Effector memory CD4-positive, alpha-beta T cell (primary cell): Measurements from ENCODE around the gene HOXA9.

Source experiments
- DNase-seq, 3 donors: peaks; one replicate each; pipeline ENCODE4 v3.0.0-alpha.2; 2020
- H3K27ac ChIP-seq: 2 replicates; pipeline ENCODE4 v1.7.0; 2013; ENCODE audit warnings: mild to moderate bottlenecking, low read length, moderate library complexity; ENCODE audit not compliant: insufficient read depth, poor library complexity, severe bottlenecking
- H3K27me3 ChIP-seq: replicated peaks from 2 replicates; pipeline ENCODE4 v1.7.0; 2013; ENCODE audit warnings: mild to moderate bottlenecking, low read length; ENCODE audit not compliant: insufficient read depth, control insufficient read depth, poor library complexity, severe bottlenecking
- H3K36me3 ChIP-seq: 2 replicates; pipeline ENCODE4 v1.7.0; 2013; ENCODE audit warnings: mild to moderate bottlenecking, low read length, moderate library complexity; ENCODE audit not compliant: control insufficient read depth, insufficient read depth
- H3K4me1 ChIP-seq: 2 replicates; pipeline ENCODE4 v1.7.0; 2013; ENCODE audit warnings: low read length, mild to moderate bottlenecking; ENCODE audit not compliant: control insufficient read depth, insufficient read depth, poor library complexity, severe bottlenecking
- H3K4me3 ChIP-seq: 2 replicates; pipeline ENCODE4 v1.7.0; 2013; ENCODE audit warnings: low read length, low read depth, mild to moderate bottlenecking; ENCODE audit not compliant: insufficient read depth, poor library complexity, severe bottlenecking
- H3K9me3 ChIP-seq: 2 replicates; pipeline ENCODE4 v1.7.0; 2013; ENCODE audit warnings: mild to moderate bottlenecking, low read length, moderate library complexity; ENCODE audit not compliant: control insufficient read depth

The HOXA9 gene

GRCh38 chr7:27200761-27201579, 35.6 kb upstream of the HOXA9 start:
- Histone ChIP-seq H3K4me3 (no peak overlapping the region), H3K36me3 (no peaks in the 10 kb centered on the region), H3K27me3 (peaks cover 83% of the 10 kb centered on the region), H3K9me3 (no peaks in the 10 kb centered on the region), H3K27ac (no peak overlapping the region), H3K4me1 (peaks cover 35% of the 10 kb centered on the region)
- DNase-seq, result no peak

DNA sequence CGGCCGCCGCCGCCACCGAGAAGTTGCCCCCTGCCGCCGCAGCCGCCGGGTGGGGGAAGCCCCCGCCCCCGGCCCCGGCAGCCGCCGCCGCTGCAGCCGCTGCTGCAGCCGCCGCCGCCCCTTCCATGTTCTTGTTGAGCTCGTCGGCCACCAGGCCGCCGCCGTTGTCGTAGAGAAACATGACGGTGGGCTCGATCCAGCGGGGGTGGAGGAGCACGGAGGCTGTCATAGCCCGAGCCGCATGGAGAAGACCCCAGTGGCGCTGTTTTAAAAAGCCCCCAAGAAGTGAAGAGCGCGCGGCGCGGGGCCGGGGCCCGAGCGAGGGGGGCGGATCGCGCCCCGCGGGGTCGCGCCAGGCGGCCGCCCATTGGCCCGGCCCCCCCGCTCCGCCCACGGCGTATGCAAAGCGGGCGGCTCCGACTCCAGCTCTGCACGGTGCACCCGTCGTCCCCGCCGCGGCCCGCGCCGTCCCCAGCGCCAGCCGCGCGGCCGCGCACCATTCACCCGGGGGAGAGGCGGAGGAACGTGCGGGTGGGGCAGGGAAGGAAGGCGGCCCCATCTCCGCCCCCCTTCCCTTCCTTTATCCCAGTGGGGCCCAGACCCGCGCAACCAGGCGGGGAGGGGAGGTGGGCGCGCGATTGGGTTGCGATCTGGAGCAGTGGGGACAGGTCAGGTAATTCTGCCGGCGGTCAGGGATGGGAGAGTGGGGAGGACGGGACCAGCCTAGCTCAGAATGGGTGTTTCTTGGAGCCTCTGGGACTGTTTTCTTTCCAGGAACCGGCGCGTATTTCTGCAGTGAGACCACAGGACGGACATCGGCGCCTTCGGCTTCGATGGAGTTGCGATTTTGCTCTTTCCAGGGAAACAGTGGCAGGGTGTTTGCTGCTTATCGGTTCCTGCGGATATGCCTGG, 34.8 kb upstream of the HOXA9 start, which contains the start of gene HOXA13:
TSS of gene HOXA13 (minus strand) at position 243 of the 912 bp plus-strand sequence. CDS start at position 229, 14 bp downstream.
- Histone ChIP-seq H3K4me3 (peak within 1 kb of the TSS; percentile 20), H3K27me3 (peaks cover 80% of the 10 kb centered on the region), H3K36me3 (no peaks in the 10 kb centered on the region), H3K4me1 (peaks cover 28% of the 10 kb centered on the region), H3K9me3 (no peaks in the 10 kb centered on the region), H3K27ac (no peak within 1 kb of the TSS)
- DNase-seq, result no peak

- no peaks in the 10 kb centered on the region for H3K9me3 ChIP-seq
- no peak for DNase-seq
- peaks cover 24% of the 10 kb centered on the region for H3K4me1 ChIP-seq
- peak overlapping the region; percentile 17 for H3K4me3 ChIP-seq
- no peaks in the 10 kb centered on the region for H3K36me3 ChIP-seq
- no peak overlapping the region for H3K27ac ChIP-seq
- peaks cover 70% of the 10 kb centered on the region for H3K27me3 ChIP-seq
Measured at GRCh38 chr7:27198871-27199801, 33.8 kb upstream of the HOXA9 start.

- no peak for DNase-seq
- Histone ChIP-seq H3K4me1 (peaks cover 29% of the 10 kb centered on the region), H3K4me3 (no peak overlapping the region), H3K36me3 (no peaks in the 10 kb centered on the region), H3K27me3 (peaks cover 71% of the 10 kb centered on the region), H3K9me3 (no peaks in the 10 kb centered on the region), H3K27ac (no peak overlapping the region)
Measured at GRCh38 chr7:27198138-27198841, 33.0 kb upstream of the HOXA9 start.

DNA sequence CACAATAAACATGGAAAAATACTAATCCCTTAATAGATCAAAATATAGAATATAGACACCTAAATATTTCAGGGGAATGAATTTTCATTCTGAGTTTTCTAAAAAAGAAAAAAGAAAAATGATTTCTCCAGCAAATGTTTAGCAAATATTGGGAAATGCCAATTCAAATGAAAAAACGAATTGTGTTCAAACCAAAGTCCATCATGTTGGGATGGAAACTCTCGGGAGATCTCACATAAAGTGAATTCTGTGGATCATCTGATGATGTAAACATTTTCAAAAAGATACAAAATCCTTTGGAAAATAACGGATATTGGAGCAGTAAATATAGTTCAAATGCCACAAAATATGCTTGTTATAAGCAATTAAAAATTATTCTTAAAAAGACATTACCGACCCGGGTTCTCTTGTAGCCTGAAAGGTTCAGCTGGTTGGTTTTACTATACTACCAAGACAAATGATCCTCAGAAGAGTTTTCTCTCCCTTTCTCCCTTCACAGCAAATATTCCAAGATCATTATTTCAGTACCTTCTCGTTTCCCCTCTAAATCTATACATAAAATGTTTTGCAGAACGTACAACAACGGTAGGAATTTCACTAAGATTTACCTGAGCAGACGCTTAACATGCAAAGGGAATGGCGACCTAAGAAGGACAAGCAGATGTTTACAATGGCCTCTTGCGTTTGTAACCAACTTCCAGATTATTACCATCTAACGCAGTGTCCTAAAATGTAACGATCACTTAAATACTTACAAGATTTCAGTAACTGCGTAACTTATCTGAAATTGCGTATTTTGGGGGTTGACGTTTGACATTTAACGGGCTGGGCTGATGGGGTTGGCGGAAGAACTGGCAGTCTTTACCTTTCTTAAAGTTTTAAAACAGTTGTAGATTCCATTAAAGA, 32.1 kb upstream of the HOXA9 start:
- H3K9me3 ChIP-seq, result no peaks in the 10 kb centered on the region
- no peak overlapping the region for H3K4me3 ChIP-seq
- no peaks in the 10 kb centered on the region for H3K36me3 ChIP-seq
- peaks cover 35% of the 10 kb centered on the region for H3K4me1 ChIP-seq
- no peak overlapping the region for H3K27ac ChIP-seq
- DNase-seq, result no peak
- H3K27me3 ChIP-seq, result peaks cover 76% of the 10 kb centered on the region

DNA sequence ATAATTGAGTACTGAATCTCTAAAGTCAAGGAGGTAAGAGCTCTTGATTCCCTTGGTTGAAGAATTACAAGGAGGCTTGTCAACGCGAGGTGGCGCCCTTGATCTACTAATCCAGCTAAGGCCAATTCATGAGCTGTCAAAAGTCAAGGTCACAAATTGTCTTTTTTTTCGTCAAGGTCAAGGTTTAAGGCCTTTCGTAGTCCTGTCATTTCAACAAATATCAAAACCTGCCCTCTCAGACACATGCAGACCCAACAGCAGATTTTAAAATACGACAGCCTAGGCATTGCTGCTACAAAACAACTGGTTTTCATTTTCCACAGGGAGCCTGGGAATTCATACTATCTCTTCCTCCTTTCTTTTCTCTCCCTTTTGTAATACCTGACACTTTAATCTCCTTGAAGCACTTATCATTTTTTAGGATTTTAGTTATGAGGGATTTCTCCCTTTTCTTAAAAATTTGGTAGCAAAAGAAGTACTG, 31.0 kb upstream of the HOXA9 start:
- no peaks in the 10 kb centered on the region for H3K36me3 ChIP-seq
- peak; percentile 60 to 74 (median 61) for DNase-seq
- no peak overlapping the region for H3K27ac ChIP-seq
- H3K9me3 ChIP-seq, result no peaks in the 10 kb centered on the region
- H3K4me1 ChIP-seq, result peaks cover 37% of the 10 kb centered on the region
- peaks cover 75% of the 10 kb centered on the region for H3K27me3 ChIP-seq
- no peak overlapping the region for H3K4me3 ChIP-seq

DNA sequence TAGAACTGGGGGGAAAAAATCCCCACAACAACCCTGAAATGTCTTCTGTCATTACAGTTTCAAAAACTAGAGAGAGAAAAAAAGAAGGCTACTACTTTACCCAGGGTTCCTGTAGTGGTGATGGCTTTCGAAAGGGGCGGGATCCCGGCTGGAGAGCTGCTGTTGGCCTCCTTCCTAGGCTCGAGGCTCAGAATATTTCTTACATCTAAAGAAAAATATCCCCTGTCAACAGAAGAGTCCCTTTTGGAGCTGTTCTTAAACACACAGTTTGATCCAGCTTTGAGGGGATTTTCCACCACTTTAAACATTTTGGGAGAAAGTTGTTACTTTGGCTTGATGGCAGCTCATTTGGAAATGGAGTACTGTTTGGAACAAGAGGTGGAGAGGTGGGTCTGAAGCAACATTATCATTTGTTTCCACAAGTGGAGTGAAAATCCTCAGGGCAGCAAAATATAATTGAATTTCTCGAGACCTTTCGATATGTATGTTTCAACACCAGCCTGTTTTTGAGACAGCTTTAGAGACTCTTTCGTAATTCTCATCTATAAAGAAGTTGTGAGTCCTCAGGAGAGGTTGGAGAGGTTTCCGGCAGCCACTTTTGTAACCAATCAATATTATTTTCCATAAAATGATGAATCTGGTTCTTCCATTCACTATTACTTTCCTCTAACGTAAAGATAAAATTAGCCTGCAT, 29.5 kb upstream of the HOXA9 start:
- no peaks in the 10 kb centered on the region for H3K9me3 ChIP-seq
- no peak overlapping the region for H3K27ac ChIP-seq
- H3K36me3 ChIP-seq, result no peaks in the 10 kb centered on the region
- peaks cover 26% of the 10 kb centered on the region for H3K4me1 ChIP-seq
- no peak overlapping the region for H3K4me3 ChIP-seq
- H3K27me3 ChIP-seq, result peaks cover 78% of the 10 kb centered on the region
- DNase-seq, result no peak

DNA sequence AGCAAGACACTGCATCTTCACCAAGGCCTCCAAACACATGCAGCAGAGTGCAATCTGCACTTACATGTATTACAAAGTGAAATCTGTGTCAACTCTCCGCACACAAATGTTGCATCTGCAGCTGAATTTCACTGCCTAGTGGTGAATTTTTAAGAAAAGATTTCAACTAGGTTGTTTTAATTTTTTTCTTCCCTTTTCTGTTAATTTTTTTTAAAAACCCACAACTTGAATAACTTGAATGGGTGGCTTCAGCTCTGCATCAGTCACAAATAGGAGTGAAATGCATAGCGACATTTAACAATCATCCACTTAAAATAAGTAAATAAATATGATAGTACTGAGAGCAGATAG, 28.6 kb upstream of the HOXA9 start:
- peaks cover 28% of the 10 kb centered on the region for H3K4me1 ChIP-seq
- H3K27me3 ChIP-seq, result peaks cover 83% of the 10 kb centered on the region
- DNase-seq, result no peak
- no peaks in the 10 kb centered on the region for H3K9me3 ChIP-seq
- H3K4me3 ChIP-seq, result no peak overlapping the region
- H3K27ac ChIP-seq, result no peak overlapping the region
- no peaks in the 10 kb centered on the region for H3K36me3 ChIP-seq
